Sigmoid colon (tissue), 7 donors: Measurements from ENCODE around the gene DHRS4. TPM values are rescaled to one million over a fixed set of nuclear protein-coding genes. Genes with fewer than 3 reads are reported as not detected.

Experiments
- DNase-seq: peaks from one replicate; pipeline ENCODE4 v3.0.0-alpha.2; 2019
- H3K27ac ChIP-seq, 4 donors: fragments of 200-600 bp; sonication (generic); one replicate each; pipeline ENCODE4 v1.5.1; 2016 to 2019; ENCODE audit warnings: mild to moderate bottlenecking in 1 of 4
- H3K27me3 ChIP-seq, 3 donors: fragments of 200-600 bp; sonication (generic); one replicate each; pipeline ENCODE4 v1.5.1; 2019; ENCODE audit warnings: mild to moderate bottlenecking in 1 of 3
- H3K36me3 ChIP-seq, 4 donors: fragments of 200-600 bp; sonication (generic); one replicate each; pipeline ENCODE4 v1.5.1; 2016 to 2019
- H3K4me1 ChIP-seq, 4 donors: fragments of 200-600 bp; sonication (generic); one replicate each; pipeline ENCODE4 v1.5.1; 2017 to 2019
- H3K4me3 ChIP-seq, 4 donors: fragments of 200-600 bp; sonication (generic); one replicate each; pipeline ENCODE4 v1.5.1; 2017 to 2019; ENCODE audit warnings: mild to moderate bottlenecking in 2 of 4, moderate library complexity in 1 of 4
- H3K9me3 ChIP-seq, 4 donors: fragments of 200-600 bp in 3 of 4; sonication (generic) in 3 of 4; one replicate each; pipeline versions ENCODE4 v1.5.1 to v1.6.1; 2013 to 2019
- CTCF ChIP-seq, 4 experiments: fragments of 450-650 bp in 3 of 4; fragments of 200-600 bp in 1 of 4; IDR thresholded peaks; one replicate each; pipeline ENCODE4 v1.5.1; 2016 to 2019; ENCODE audit warnings: antibody characterized with exemption in 4 of 4, mild to moderate bottlenecking in 3 of 4, moderate library complexity in 2 of 4
- EP300 ChIP-seq, 4 donors: sonication (generic); formaldehyde crosslinking; IDR thresholded peaks; one replicate each; pipeline ENCODE4 v1.6.1; 2017; ENCODE audit warnings: antibody characterized with exemption in 4 of 4
- POLR2A ChIP-seq, 2 donors: fragments of 450-650 bp; IDR thresholded peaks; one replicate each; pipeline ENCODE4 v1.6.1; 2016; ENCODE audit warnings: antibody characterized with exemption in 2 of 2, mild to moderate bottlenecking in 2 of 2, moderate library complexity in 2 of 2
- POLR2AphosphoS5 ChIP-seq, 4 donors: sonication (generic); formaldehyde crosslinking; IDR thresholded peaks; one replicate each; pipeline ENCODE4 v1.6.1; 2017; ENCODE audit warnings: antibody characterized with exemption in 4 of 4
- WGBS, 2 donors: extraction: QIAGEN DNeasy Blood & Tissue Kit; methylation state at CpG; one replicate each; pipeline ENCODE4 v1.1.7; 2013; 5-methylcytosine and 5-hydroxymethylcytosine counted together
- intact Hi-C: fragments of 100-400 bp; cut with DNase I; formaldehyde crosslinking; loops from one replicate; pipeline ENCODE4 v1.15.1; 2023
- polyA plus RNA-seq, 3 donors: library from polyadenylated mRNA; stranded (reverse); fragments of 200-250 nt; gene quantifications; one replicate each; pipeline ENCODE4 v1.2.3, GENCODE V29; 2013
- total RNA-seq, 4 donors: library from RNA; depleted of rRNA; stranded (reverse); fragments of >200 nt; gene quantifications; one replicate each; pipeline ENCODE4 v1.1.0, GENCODE V29; 2016
- donor health status: healthy with polysubstance abuse.
- donor health status: Bipolar disorder and iron deficiency.
- donor health status: healthy.

The DHRS4 gene
- total and polyA plus RNA-seq, 7 donors, result 23.8 to 87.1 (median 52.4) TPM

- Histone ChIP-seq H3K27me3 (no peaks in the 10 kb centered on the region), H3K27ac (no peak overlapping the region), H3K4me1 (peaks cover 0 to 31% (median 22%) of the 10 kb centered on the region in 4 donors), H3K4me3 (no peak overlapping the region), H3K9me3 (no peaks in the 10 kb centered on the region), H3K36me3 (no peaks in the 10 kb centered on the region)
- intact Hi-C loops, result loop anchor here (1.0 kb wide), 1 partner anchor 297 kb away; no protein-coding TSS in a partner anchor
- no peak for DNase-seq
- 81 to 83% methylated on average over 5 of the region's 5 CpGs for WGBS, 2 donors
- TF ChIP-seq POLR2A (IDR thresholded peaks at IDR 0.05), result no peak
- no peak for TF ChIP-seq CTCF (IDR thresholded peaks at IDR 0.05)
- no peak for TF ChIP-seq EP300 (IDR thresholded peaks at IDR 0.05)
- TF ChIP-seq POLR2AphosphoS5 (IDR thresholded peaks at IDR 0.05), result no peak
These were observed 24.4 kb upstream of the DHRS4 start for GRCh38 chr14:23929136-23929535.

GRCh38 chr14:23929822-23930294, 23.7 kb upstream of the DHRS4 start:
- intact Hi-C loops, result loop anchor here (1.0 to 2.0 kb wide), 2 partner anchors 23 to 298 kb away; partner anchors contain the start of gene DHRS4
- Histone ChIP-seq H3K9me3 (no peaks in the 10 kb centered on the region), H3K27me3 (no peaks in the 10 kb centered on the region), H3K27ac (peak overlapping the region in 2 of 4 donors; percentile 43 to 47), H3K36me3 (no peaks in the 10 kb centered on the region), H3K4me1 (peaks cover 0 to 31% (median 22%) of the 10 kb centered on the region in 4 donors), H3K4me3 (no peak overlapping the region)
- peak; percentile 85 for DNase-seq
- peak; percentile 40 to 89 (median 64) for TF ChIP-seq CTCF (IDR thresholded peaks at IDR 0.05)
- TF ChIP-seq POLR2A (IDR thresholded peaks at IDR 0.05), result no peak
- WGBS, 2 donors, result 1 to 5% methylated on average over 3 of the region's 3 CpGs

- DNase-seq, result no peak
- WGBS, 2 donors, result 73 to 83% methylated on average over 4 of the region's 4 CpGs
- intact Hi-C loops, result loop anchor here (2.0 kb wide), 1 partner anchor 22 kb away; the partner anchor contains the start of gene DHRS4
These were observed 22.8 kb upstream of the DHRS4 start for GRCh38 chr14:23930742-23931141.

GRCh38 chr14:23931721-23932289, 21.8 kb upstream of the DHRS4 start:
- Histone ChIP-seq H3K27ac (no peak overlapping the region), H3K27me3 (no peaks in the 10 kb centered on the region), H3K36me3 (no peaks in the 10 kb centered on the region), H3K4me3 (no peak overlapping the region), H3K9me3 (no peaks in the 10 kb centered on the region), H3K4me1 (peaks cover 0 to 31% (median 22%) of the 10 kb centered on the region in 4 donors)
- WGBS, 2 donors, result 81 to 92% methylated on average over 6 of the region's 6 CpGs
- intact Hi-C loops, result loop anchor here (2.0 kb wide), 1 partner anchor 21 kb away; the partner anchor contains the start of gene DHRS4
- no peak for DNase-seq
- TF ChIP-seq CTCF (IDR thresholded peaks at IDR 0.05) (no peak), POLR2A (IDR thresholded peaks at IDR 0.05) (no peak), EP300 (IDR thresholded peaks at IDR 0.05) (no peak), POLR2AphosphoS5 (IDR thresholded peaks at IDR 0.05) (no peak)

More at GRCh38 chr14:23930742-23931141, 22.8 kb upstream of the DHRS4 start:
- Histone ChIP-seq H3K36me3 (no peaks in the 10 kb centered on the region), H3K4me1 (peaks cover 0 to 31% (median 22%) of the 10 kb centered on the region in 4 donors), H3K9me3 (no peaks in the 10 kb centered on the region), H3K4me3 (no peak overlapping the region), H3K27ac (peak overlapping the region in 2 of 4 donors; percentile 43 to 51), H3K27me3 (no peaks in the 10 kb centered on the region)
- peak in 3 of 4 donors; percentile 62 to 82 (median 74) for TF ChIP-seq POLR2AphosphoS5 (IDR thresholded peaks at IDR 0.05)
- peak in 1 of 4 experiments; percentile 14 for TF ChIP-seq CTCF (IDR thresholded peaks at IDR 0.05)
- TF ChIP-seq POLR2A (IDR thresholded peaks at IDR 0.05), result no peak
- no peak for TF ChIP-seq EP300 (IDR thresholded peaks at IDR 0.05)
